Activated CD8-positive, alpha-beta T cell treated with anti-CD3 and anti-CD28 coated beads, Interleukin-2, amount 10 ng/mL, durations not matched to agents 7 days and 5 days (primary cell): ENCODE data around the gene BEND7. TPM values are rescaled to one million over a fixed set of nuclear protein-coding genes. Genes with fewer than 3 reads are reported as not detected.
"Not testable (repeated sequence)": the region's sequence is repeated elsewhere in the genome, so short reads cannot be mapped to it uniquely, and the experiment has no call there.

Source experiments
- ATAC-seq: fragments of 150-1000 bp; cut with Tn5 transposase; one replicate; pipeline ENCODE4 v1.10.0; 2021; ENCODE audit warnings: moderate library complexity
- CTCF ChIA-PET: fragments of 350-600 bp; sonication (Branson Sonifier 250); formaldehyde crosslinking; loops from one replicate; lab custom pipeline; 2021; ENCODE audit warnings: antibody characterized with exemption; lab: Charles Lee
- POLR2A ChIA-PET: fragments of 350-600 bp; sonication (Branson Sonifier 250); formaldehyde crosslinking; loops from one replicate; lab custom pipeline; 2021; ENCODE audit warnings: antibody characterized with exemption; lab: Charles Lee
- DNase-seq: peaks from one replicate; pipeline ENCODE4 v3.0.0-alpha.2; 2020
- H3K27ac Mint-ChIP-seq: one replicate; pipeline ENCODE4 v1.8.0; 2021; ENCODE audit warnings: mild to moderate bottlenecking, mixed read lengths
- H3K27me3 Mint-ChIP-seq: one replicate; pipeline ENCODE4 v1.8.0; 2021; ENCODE audit warnings: low read depth, mixed read lengths
- H3K36me3 Mint-ChIP-seq: one replicate; pipeline ENCODE4 v1.8.0; 2021; ENCODE audit warnings: low read depth, mixed read lengths
- H3K4me1 Mint-ChIP-seq: one replicate; pipeline ENCODE4 v1.8.0; 2021; ENCODE audit warnings: low read depth, mixed read lengths
- H3K4me3 Mint-ChIP-seq: one replicate; pipeline ENCODE4 v1.8.0; 2021; ENCODE audit warnings: mild to moderate bottlenecking, mixed read lengths
- H3K9me3 Mint-ChIP-seq: one replicate; pipeline ENCODE4 v1.8.0; 2022; ENCODE audit warnings: mixed read lengths; ENCODE audit not compliant: insufficient read depth
- total RNA-seq, 2 experiments: library from RNA; stranded (reverse); gene quantifications; one replicate each; pipeline ENCODE4 v1.2.3, GENCODE V29; 2021

Gene BEND7
- total RNA-seq, 2 experiments from 2014 or later = not detected

- peaks cover 22% of the 10 kb centered on the region for H3K27me3 Mint-ChIP-seq
- H3K4me3 Mint-ChIP-seq = not testable (repeated sequence)
Observed at GRCh38 chr10:13537985-13538384, 9.2 kb upstream of the BEND7 start.

GRCh38 chr10:13536674-13537366 is 8.0 kb upstream of the BEND7 start:
- Mint-ChIP-seq H3K27ac (no peak overlapping the region), H3K9me3 (no peaks in the 10 kb centered on the region), H3K4me3 (no peak overlapping the region), H3K36me3 (no peaks in the 10 kb centered on the region), H3K4me1 (no peaks in the 10 kb centered on the region), H3K27me3 (peaks cover 30% of the 10 kb centered on the region)
- ATAC-seq (no peak), DNase-seq (peak; percentile 26)
- POLR2A ChIA-PET = no interaction called here
- CTCF ChIA-PET = interaction anchor here (0.7 to 1.5 kb wide), 4 partner anchors 9 to 165 kb away, joined by 3 to 9 read pairs (median 4); no protein-coding TSS in a partner anchor

More at GRCh38 chr10:13537985-13538384, 9.2 kb upstream of the BEND7 start:
- ATAC-seq, POLR2A ChIA-PET, H3K27ac Mint-ChIP-seq, DNase-seq, H3K4me1 Mint-ChIP-seq, H3K36me3 Mint-ChIP-seq, H3K9me3 Mint-ChIP-seq: not testable (repeated sequence)
- CTCF ChIA-PET = interaction anchor here (1.0 kb wide), 2 partner anchors 11 to 166 kb away, joined by 3 to 5 read pairs; no protein-coding TSS in a partner anchor

GRCh38 chr10:13535346-13535745 is 6.5 kb upstream of the BEND7 start:
- H3K4me3 Mint-ChIP-seq = no peak overlapping the region
- POLR2A ChIA-PET = interaction anchor here (0.7 kb wide), 1 partner anchor 145 kb away, joined by 4 read pairs; no protein-coding TSS in a partner anchor
- no peaks in the 10 kb centered on the region for H3K9me3 Mint-ChIP-seq
- ATAC-seq = no peak
- CTCF ChIA-PET = no interaction called here
- no peaks in the 10 kb centered on the region for H3K36me3 Mint-ChIP-seq
- peaks cover 32% of the 10 kb centered on the region for H3K27me3 Mint-ChIP-seq
- no peaks in the 10 kb centered on the region for H3K4me1 Mint-ChIP-seq
- DNase-seq = no peak
- no peak overlapping the region for H3K27ac Mint-ChIP-seq

DNA sequence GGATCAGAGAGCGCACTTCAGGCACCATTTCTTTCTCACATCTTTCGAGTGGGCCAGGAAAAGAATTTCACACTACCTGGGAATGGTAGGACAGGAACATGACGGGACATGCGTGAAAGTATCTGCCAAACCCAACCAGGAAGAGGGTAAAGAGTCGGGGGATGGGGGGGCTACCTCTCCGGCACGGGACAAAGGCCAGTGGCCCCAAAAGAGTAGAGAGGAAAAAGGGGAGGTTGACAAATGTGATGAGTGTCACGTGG is 830 bp upstream of the BEND7 start:
- POLR2A ChIA-PET = no interaction called here
- CTCF ChIA-PET = no interaction called here
- H3K4me1 Mint-ChIP-seq = peaks cover 3% of the 10 kb centered on the region
- ATAC-seq (no peak), DNase-seq (no peak)
- H3K4me3 Mint-ChIP-seq = no peak overlapping the region
- no peaks in the 10 kb centered on the region for H3K36me3 Mint-ChIP-seq
- peaks cover 63% of the 10 kb centered on the region for H3K27me3 Mint-ChIP-seq
- no peaks in the 10 kb centered on the region for H3K9me3 Mint-ChIP-seq
- no peak overlapping the region for H3K27ac Mint-ChIP-seq

DNA sequence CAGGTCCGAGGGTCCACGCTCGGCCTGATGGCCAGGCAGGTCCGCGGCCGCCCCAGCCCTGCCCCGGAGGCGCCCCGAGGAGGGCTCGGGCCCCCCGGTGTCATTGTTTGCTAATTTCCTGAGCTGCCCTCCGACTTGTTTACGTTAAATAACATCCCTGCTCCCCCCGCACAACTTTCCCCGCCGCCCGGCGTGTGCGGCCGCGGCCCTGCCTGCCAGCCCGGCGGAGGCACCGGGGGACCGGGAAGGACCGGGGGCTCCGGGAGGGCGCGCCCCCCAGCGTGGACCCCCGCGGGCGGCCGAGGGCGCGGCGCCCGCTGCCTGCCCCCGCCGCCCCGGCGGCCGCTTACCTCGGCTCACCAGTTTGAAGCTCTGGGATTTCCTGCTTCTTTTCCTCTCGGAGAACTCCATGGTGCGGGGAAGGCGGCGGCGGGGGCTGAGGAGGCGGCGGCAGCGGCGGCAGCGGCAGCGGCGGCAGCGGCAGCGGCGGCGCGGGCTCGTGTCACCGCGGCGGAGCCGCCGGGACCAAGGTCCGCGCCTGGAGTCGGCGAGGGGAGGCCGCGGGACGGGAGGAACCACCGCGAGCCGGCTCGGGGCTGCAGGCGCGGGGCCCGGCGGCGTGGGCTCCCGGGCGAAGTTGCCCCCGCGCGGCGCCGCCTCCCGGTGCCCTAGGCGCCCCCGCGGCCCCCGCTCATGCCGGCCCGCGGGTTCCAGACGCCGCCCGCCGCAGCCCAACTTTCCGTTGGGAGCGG is 515 bp downstream of the BEND7 start:
- POLR2A ChIA-PET = no interaction called here
- CTCF ChIA-PET = interaction anchor here (1.2 kb wide), 1 partner anchor 8 kb away, joined by 3 read pairs; no protein-coding TSS in a partner anchor
- peaks cover 63% of the 10 kb centered on the region for H3K27me3 Mint-ChIP-seq
- H3K36me3 Mint-ChIP-seq = no peaks in the 10 kb centered on the region
- ATAC-seq = peak; percentile 53
- no peak for DNase-seq
- no peaks in the 10 kb centered on the region for H3K9me3 Mint-ChIP-seq
- peaks cover 3% of the 10 kb centered on the region for H3K4me1 Mint-ChIP-seq
- no peak overlapping the region for H3K27ac Mint-ChIP-seq
- peak overlapping the region; percentile 46 for H3K4me3 Mint-ChIP-seq

DNA sequence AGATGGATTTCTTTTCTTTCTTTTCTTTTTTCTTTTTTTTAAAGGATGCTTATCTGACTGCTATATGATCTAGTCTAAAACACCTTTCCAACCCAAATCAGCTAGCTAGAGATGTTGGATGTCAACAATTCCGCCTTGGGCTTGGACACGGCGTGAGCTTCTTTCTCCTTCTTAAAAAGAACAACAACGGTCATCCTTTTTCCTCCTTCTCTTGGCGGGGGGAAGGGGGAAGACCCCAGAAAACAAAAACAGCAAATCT is 1.0 kb downstream of the BEND7 start:
- H3K4me3 Mint-ChIP-seq = peak overlapping the region; percentile 46
- no peak for DNase-seq
- H3K27ac Mint-ChIP-seq = no peak overlapping the region
- ChIA-PET POLR2A (interaction anchor here (0.6 kb wide), 1 partner anchor 9 kb away, joined by 3 read pairs; no protein-coding TSS in a partner anchor), CTCF (interaction anchor here (1.2 to 1.7 kb wide), 2 partner anchors 9 to 10 kb away, joined by 3 to 5 read pairs; no protein-coding TSS in a partner anchor)
- peaks cover 3% of the 10 kb centered on the region for H3K4me1 Mint-ChIP-seq
- H3K9me3 Mint-ChIP-seq = no peaks in the 10 kb centered on the region
- peaks cover 65% of the 10 kb centered on the region for H3K27me3 Mint-ChIP-seq
- no peak for ATAC-seq
- H3K36me3 Mint-ChIP-seq = no peaks in the 10 kb centered on the region

GRCh38 chr10:13526948-13527863 is 1.6 kb downstream of the BEND7 start:
- Mint-ChIP-seq H3K27me3 (peaks cover 63% of the 10 kb centered on the region), H3K4me1 (peaks cover 3% of the 10 kb centered on the region), H3K27ac (no peak overlapping the region), H3K4me3 (peak overlapping the region; percentile 46), H3K9me3 (no peaks in the 10 kb centered on the region), H3K36me3 (no peaks in the 10 kb centered on the region)
- ChIA-PET POLR2A (interaction anchor here (0.6 kb wide), 1 partner anchor 9 kb away, joined by 3 read pairs; no protein-coding TSS in a partner anchor), CTCF (interaction anchor here (1.2 to 1.7 kb wide), 3 partner anchors 9 to 155 kb away, joined by 3 to 5 read pairs (median 3); no protein-coding TSS in a partner anchor)
- ATAC-seq = no peak
- no peak for DNase-seq

- Mint-ChIP-seq H3K27me3 (peaks cover 55% of the 10 kb centered on the region), H3K36me3 (no peaks in the 10 kb centered on the region), H3K4me1 (peaks cover 3% of the 10 kb centered on the region), H3K27ac (no peak overlapping the region), H3K9me3 (no peaks in the 10 kb centered on the region), H3K4me3 (no peak overlapping the region)
- ATAC-seq = no peak
- ChIA-PET CTCF (interaction anchor here (1.3 kb wide), 1 partner anchor 153 kb away, joined by 3 read pairs; no protein-coding TSS in a partner anchor), POLR2A (no interaction called here)
- DNase-seq = no peak
Observed at GRCh38 chr10:13525663-13526062, 3.2 kb downstream of the BEND7 start.

DNA sequence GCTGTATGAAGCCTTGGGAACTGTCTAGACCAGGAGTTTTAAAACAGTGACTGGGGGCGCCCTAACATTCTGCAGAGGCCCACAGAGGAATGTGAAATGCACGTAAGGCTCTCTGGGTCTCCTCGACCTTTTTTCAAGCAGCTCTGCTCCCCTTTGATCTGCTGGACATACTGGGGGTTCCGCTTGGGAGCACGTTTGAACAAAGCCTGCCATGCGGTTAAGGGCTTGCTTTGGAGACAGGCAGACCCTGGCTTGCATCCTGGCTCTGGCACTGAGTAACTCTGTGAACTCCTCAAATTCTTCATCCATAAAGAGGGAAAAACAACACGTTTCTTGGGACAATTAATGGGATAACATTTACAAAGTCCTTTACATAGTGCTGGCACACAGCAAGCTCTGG is 7.8 kb downstream of the BEND7 start:
- Mint-ChIP-seq H3K4me1 (no peaks in the 10 kb centered on the region), H3K27me3 (peaks cover 28% of the 10 kb centered on the region)
- CTCF ChIA-PET = no interaction called here

DNA sequence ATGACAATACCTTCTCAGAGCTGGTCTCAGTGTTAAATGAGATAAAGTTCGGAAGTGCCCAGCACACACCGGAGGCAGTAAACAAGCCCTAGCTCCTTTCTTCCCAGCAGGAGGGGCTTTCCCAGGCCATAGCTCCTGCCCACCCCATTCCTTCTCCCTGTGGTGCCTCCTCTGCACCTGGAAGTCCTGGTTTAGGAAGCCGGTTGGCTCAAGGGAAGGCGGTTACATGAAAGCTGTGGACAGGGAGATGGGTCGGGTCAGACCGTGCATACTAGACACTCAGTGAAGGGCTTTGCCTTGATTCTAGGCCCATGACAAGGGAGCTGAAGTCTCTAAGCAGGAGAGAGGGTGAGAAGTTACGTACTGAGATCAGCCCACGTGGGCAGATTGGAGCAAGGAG is 8.6 kb downstream of the BEND7 start:
- ChIA-PET CTCF (no interaction called here), POLR2A (no interaction called here)
- DNase-seq = no peak
- no peaks in the 10 kb centered on the region for H3K36me3 Mint-ChIP-seq
- peaks cover 20% of the 10 kb centered on the region for H3K27me3 Mint-ChIP-seq
- ATAC-seq = no peak
- H3K4me1 Mint-ChIP-seq = no peaks in the 10 kb centered on the region
- H3K27ac Mint-ChIP-seq = no peak overlapping the region
- H3K9me3 Mint-ChIP-seq = no peaks in the 10 kb centered on the region
- H3K4me3 Mint-ChIP-seq = no peak overlapping the region

More for the DNA sequence above, 7.8 kb downstream of the BEND7 start:
- H3K36me3 Mint-ChIP-seq = no peaks in the 10 kb centered on the region
- ATAC-seq (no peak), DNase-seq (no peak)
- POLR2A ChIA-PET = no interaction called here
- no peak overlapping the region for H3K4me3 Mint-ChIP-seq
- no peaks in the 10 kb centered on the region for H3K9me3 Mint-ChIP-seq
- no peak overlapping the region for H3K27ac Mint-ChIP-seq

GRCh38 chr10:13518076-13518692 is 10.6 kb downstream of the BEND7 start:
- no peaks in the 10 kb centered on the region for H3K36me3 Mint-ChIP-seq
- ATAC-seq (no peak), DNase-seq (no peak)
- H3K9me3 Mint-ChIP-seq = no peaks in the 10 kb centered on the region
- H3K27me3 Mint-ChIP-seq = peaks cover 8% of the 10 kb centered on the region
- CTCF ChIA-PET = no interaction called here
- no peak overlapping the region for H3K4me3 Mint-ChIP-seq
- H3K4me1 Mint-ChIP-seq = no peaks in the 10 kb centered on the region
- no peak overlapping the region for H3K27ac Mint-ChIP-seq
- POLR2A ChIA-PET = interaction anchor here (0.5 kb wide), 1 partner anchor 9 kb away, joined by 3 read pairs; no protein-coding TSS in a partner anchor
